ENCODE data around the gene TSEN54.

The TSEN54 gene

DNA sequence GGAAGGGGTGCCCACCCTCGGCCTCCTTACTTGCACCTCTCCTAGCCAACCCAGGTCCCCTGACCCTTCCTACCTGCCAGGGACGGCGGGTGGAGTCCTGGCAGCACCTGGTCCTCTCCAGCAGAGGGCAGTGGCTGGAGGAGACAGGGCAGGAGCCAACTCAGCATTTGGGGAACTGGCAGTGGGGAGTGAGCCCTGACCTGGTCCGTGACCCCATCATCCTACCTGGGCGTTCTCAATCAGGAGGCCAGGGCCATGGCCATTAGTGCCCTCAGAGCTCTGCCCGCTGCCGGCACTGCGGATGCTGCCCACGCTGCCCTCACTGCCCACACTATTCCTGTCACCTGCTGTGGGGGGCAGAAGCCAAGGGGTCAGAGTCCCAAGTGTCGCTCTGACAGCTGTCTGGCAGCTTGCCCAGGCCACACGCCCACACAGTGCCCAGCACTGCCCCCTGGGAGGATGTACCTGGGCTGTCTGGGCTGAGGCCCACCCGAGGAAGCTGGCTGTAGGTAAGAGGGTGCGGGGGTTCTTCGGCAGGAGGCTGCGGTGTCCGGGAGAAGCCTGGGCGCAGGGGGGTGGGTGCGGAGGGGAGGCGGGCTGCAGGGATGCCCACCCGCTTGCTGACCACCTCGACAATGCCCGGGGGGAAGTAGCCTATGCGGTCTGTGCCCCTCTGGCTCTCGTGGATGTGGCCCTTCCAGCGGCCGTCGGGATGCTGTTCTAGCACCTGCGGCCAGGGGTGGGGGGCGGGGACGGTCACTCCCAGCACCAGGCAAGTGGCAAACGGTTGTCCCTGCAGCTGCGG, 11.8 kb upstream of the TSEN54 start:
- no peak for DNase-seq (ENCODE audit: low read depth in 2 of 2)

DNA sequence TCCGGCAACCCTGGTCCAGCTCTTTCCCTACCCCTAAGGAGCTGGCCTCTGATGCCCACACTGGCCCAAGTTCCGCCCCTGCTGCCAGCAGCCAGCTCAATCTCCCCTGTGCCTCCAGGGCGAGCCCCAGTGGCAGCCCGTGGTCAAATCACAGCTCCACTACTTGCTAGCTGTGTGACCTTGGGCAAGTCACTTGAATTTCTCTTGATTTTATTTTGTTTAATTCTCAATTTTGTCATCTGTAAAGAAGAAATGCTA, 11.2 kb upstream of the TSEN54 start:
- DNase-seq (ENCODE audit: low read depth in 2 of 2), result no peak

DNA sequence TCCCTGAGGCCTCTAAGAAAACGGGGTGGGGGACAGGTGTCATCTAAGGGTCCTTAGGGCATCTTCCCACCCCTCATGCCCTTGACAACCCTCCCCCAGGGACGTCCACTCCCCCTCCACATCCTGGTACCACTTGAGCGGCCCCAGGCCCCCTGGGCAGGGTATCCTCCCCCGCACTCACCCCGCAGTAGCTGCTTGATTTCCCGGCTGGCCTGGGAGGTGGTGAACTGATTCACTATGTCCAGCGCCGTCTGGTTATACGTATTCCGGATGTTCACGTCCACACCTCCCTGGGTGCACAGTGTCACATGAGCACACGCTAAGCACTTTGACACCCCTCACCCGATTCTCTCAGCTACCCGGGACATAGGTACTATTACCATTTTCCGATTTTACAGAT, 10.7 kb upstream of the TSEN54 start:
- no peak for DNase-seq (ENCODE audit: low read depth in 2 of 2)

- no peak for DNase-seq (ENCODE audit: low read depth in 2 of 2)
Observed at GRCh38 chr17:75506134-75506533, 10.2 kb upstream of the TSEN54 start.

- DNase-seq (ENCODE audit: low read depth in 2 of 2), result no peak
Observed at GRCh38 chr17:75506888-75507287, 9.4 kb upstream of the TSEN54 start.

GRCh38 chr17:75507733-75508719, 8.3 kb upstream of the TSEN54 start:
- no peak for DNase-seq (ENCODE audit: low read depth in 2 of 2)

DNA sequence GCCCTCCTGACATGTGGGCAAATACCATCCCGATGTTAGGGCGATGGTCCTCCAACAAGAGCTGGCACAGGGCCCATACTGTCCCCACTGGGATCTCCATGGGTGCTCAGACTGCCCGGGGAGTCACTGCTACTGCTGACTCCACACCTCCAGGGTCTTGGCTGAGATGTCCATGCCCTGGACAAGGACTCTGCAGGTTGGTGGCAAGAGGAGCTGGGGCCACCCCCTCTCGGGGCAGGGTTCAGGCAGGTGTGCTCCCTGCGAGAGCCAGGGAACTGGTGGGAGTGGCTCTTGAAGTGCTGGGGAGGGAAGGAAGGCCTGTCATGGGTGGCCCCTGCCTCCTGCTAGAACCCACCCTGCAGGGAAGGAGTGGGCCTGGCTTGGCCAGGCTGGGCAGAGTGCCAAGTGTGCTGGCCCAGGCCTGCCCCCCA, 7.4 kb upstream of the TSEN54 start:
- DNase-seq (ENCODE audit: low read depth in 2 of 2), result no peak

- DNase-seq (ENCODE audit: low read depth in 2 of 2), result no peak
Observed at GRCh38 chr17:75509528-75510258, 6.6 kb upstream of the TSEN54 start.

GRCh38 chr17:75511270-75511609, 5.1 kb upstream of the TSEN54 start:
- no peak for DNase-seq (ENCODE audit: low read depth in 2 of 2)

DNA sequence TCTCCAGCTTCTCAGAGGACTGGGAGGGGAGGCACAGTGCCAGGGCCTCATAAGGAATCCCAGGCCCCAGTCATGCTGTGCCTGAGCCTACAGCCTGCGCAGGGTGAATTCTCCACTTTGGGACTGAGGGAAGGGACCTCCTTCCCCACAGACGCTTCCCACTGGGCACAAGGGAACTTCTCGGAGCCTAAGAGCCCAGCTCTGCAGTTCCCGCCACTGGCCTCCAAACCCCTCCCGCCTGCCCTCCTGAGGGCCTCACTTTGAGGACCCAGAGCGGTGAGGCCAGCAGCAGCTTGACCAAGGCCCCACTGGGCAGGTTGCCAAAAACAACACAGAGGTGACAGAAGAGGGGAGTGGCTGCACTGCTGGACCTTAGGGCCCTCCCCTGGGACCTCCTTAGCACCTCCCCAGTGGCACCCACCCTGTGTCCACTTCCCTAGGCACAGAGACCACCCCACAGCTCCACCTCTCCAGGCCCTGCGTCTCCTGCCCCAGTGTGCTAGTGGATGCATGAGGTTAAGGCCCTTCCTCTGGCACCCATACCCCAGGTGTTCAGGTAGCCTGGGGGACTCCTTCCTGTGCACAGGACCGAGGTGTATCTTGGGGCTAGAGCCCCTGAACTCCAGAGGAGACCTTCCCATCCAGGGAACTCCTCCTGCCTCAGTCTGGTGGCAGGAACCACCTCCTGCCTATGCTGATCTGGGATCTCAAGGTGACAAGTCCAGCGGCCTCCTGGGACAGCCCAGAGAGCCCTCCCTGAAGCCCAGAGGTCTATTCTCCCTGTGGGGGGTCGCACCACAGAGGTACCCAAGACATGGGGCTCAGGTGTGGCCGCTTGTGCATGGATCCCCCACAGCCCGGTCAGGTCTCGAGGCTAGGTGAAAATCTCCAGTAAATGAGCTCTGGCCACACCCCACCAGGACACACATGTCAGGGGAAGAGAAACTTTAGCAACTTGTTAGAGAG, 4.4 kb upstream of the TSEN54 start:
- no peak for DNase-seq (ENCODE audit: low read depth in 2 of 2)

DNA sequence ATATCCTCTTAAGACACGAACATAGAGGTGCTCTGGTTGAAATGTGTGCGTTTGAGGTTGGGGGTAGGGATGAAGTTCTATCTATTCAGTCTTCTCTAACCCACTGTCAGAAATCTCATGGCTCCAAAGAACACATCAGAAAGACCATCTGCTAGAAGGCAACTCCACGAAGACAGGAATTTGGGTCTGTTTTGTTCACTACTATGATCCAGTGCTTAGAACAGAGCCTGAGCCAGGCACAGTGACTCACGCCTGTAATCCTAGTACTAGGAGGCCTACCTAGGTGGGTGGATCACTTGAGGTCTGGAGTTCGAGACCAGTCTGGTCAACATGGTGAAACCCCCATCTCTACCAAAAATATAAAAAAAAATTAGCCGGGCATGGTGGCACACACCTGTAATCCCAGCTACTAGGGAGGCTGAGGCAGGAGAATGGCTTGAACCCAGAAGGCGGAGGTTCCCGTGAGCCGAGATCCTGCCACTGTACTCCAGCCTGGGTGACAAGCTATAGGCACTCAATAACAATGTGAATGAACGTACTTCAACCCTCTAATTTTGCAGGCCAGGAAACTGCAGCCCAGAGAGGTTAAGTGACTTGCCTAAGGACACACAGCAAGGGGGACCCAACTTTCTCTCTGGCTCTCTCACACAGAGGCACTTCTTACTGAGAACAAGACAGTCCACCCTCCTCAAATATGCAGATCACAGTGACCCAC, 3.2 kb upstream of the TSEN54 start:
- DNase-seq (ENCODE audit: low read depth in 2 of 2), result no peak

GRCh38 chr17:75513641-75514000, 2.7 kb upstream of the TSEN54 start:
- DNase-seq (ENCODE audit: low read depth in 2 of 2), result no peak

DNA sequence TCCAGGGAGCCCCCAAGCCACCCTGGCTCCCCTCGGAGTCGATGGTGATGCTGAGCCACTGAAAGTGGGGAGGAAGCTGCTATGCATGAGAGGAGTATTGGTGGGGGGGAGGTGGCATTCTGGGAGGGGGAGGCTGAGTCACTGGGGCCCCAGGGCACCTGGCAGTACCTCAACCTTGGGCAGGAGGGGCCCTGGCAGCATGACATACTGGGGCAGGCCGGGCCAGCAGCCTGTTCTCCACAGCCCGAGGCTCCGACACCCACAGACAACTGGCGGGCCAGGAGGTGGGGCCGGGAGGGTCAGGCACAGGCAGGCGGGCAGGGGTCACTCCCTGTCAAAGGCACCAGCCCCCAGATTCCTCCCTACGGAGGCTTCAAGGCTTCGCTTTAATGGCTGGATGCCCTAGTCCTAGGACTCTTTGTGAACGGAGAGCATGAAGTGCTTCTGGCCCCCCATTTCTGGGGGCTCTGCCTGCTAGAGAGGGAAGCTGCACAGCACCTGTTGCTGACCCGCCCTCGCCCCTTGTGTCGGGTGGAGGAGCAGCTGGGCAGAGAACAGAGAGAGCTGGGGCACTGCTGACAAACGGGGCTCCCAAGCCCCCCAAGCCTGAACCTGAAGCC, 1.9 kb upstream of the TSEN54 start:
- DNase-seq (ENCODE audit: low read depth in 2 of 2), result no peak

GRCh38 chr17:75514919-75515495, 1.3 kb upstream of the TSEN54 start:
- no peak for DNase-seq (ENCODE audit: low read depth in 2 of 2)

GRCh38 chr17:75515496-75516254, 653 bp upstream of the TSEN54 start, which contains the start of gene CASKIN2:
CASKIN2 (minus strand) TSS chr17:75515537; CDS start chr17:75513804, 1,733 bp downstream.
- peak; percentile 79 to 89 for DNase-seq (ENCODE audit: low read depth in 2 of 2)

DNA sequence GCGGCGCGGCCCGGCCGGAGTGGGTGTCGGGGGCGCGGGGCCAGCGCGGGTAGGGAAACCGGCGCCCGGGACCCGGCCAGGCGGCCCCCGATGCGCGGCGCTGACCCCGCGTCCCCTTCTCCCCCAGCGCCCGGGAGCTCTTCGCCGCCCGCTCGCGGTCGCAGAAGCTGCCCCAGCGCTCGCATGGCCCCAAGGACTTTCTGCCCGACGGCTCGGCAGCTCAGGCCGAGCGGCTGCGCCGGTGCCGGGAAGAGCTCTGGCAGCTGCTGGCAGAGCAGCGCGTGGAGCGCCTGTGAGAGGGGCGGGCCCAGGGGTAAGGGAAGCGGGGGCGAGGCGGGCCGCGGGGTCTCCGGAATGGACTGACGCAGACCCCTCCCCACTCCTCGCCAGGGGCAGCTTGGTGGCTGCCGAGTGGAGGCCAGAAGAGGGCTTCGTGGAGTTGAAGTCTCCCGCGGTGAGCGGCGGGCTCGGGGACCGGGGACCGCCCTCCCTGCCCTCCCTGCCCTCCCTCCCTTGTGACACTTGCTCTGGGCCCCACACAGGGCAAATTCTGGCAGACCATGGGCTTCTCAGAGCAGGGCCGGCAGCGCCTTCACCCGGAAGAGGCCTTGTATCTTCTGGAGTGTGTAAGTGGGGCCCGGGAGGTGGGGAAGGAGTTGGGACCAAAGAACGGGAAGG, 430 bp downstream of the TSEN54 start:
- peak in 1 of 2 experiments; percentile 20 for DNase-seq (ENCODE audit: low read depth in 2 of 2)

DNA sequence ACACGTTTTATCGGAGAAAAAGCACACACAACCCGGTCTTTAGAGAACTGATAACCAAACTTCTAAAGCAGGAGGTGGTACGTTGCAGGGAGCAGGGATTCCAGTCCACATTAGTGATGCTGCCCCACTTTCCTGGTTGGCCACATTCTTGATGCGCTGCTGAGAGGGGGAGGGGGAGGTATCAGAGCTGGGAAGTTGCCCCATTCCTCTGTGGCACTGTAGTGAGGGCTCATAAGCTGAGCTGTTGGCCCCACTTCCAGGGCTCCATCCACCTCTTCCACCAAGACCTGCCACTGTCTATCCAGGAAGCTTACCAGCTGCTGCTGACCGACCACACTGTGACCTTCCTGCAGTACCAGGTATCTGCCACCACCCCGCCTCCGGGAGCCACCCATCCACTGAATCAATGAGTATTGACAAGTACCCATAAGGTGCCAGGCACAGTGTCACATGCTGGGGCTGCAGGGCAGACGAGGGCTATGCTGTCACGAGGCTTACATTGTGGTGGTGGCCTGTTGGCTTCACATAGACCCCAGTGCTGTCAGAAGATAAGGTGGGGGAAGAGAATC, 1.1 kb downstream of the TSEN54 start:
- DNase-seq (ENCODE audit: low read depth in 2 of 2), result peak in 1 of 2 experiments; percentile 37

DNA sequence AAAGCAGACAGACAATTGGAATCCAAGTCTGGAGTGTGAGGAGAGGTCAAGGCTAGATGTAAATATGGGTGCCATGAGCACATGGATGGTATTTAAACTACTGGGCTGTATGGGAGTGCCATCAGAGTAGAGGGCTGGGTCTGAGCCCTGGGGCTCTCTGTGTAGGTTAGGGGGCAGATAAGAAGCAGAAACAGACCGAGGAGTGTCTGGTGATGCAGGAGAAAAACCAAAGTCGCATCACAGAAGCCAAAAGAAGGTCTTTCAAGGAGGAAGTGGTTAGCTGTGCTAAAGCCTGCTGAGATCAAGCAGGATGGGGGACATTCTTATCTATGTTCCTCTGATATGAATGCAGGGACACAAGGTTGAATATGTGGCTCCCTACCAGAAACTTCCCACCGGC, 1.9 kb downstream of the TSEN54 start:
- DNase-seq (ENCODE audit: low read depth in 2 of 2), result no peak

All from stimulated activated CD4-positive, alpha-beta T cell treated with anti-CD3 and anti-CD28 coated beads, Interleukin-12 subunit alpha, Interleukin-12 subunit beta, amount 100 ng/mL, for 24 hours (primary cell).